RWPE2 (cell line): ENCODE data around the gene SLC5A12.

Source experiments
- ATAC-seq: fragments of 200-7000 bp; cut with Tn5 transposase; 3 replicates; pipeline ENCODE4 v1.9.1; 2021; ENCODE audit warnings: low read depth
- DNase-seq: peaks from one replicate; pipeline ENCODE4 v3.0.0-alpha.2; 2020; ENCODE audit warnings: low spot score
- H3K27ac ChIP-seq: fragments of 450-650 bp; 2 replicates; pipeline ENCODE4 v1.5.1; 2017; ENCODE audit warnings: mild to moderate bottlenecking; ENCODE audit not compliant: poor library complexity, severe bottlenecking
- H3K27me3 ChIP-seq: fragments of 250-450 bp; sonication (Bioruptor Pico); 2 replicates; pipeline ENCODE4 v1.5.1; 2021; ENCODE audit warnings: mild to moderate bottlenecking, moderate library complexity; ENCODE audit not compliant: insufficient read depth, poor library complexity, severe bottlenecking
- H3K36me3 ChIP-seq: fragments of 250-450 bp; sonication (Bioruptor Pico); 2 replicates; pipeline ENCODE4 v1.5.1; 2020; ENCODE audit warnings: low read depth, mild to moderate bottlenecking, moderate library complexity
- H3K4me1 ChIP-seq: fragments of 250-450 bp; sonication (Bioruptor Pico); 2 replicates; pipeline ENCODE4 v1.5.1; 2021; ENCODE audit warnings: mild to moderate bottlenecking, moderate library complexity; ENCODE audit not compliant: insufficient read depth, poor library complexity, severe bottlenecking
- H3K4me3 ChIP-seq: fragments of 250-450 bp; sonication (Bioruptor Pico); 2 replicates; pipeline ENCODE4 v1.5.1; 2021; ENCODE audit warnings: mild to moderate bottlenecking, moderate library complexity; ENCODE audit not compliant: severe bottlenecking
- H3K9me3 ChIP-seq: fragments of 250-450 bp; sonication (Bioruptor Pico); 2 replicates; pipeline ENCODE4 v1.5.1; 2021; ENCODE audit warnings: mild to moderate bottlenecking, moderate library complexity; ENCODE audit not compliant: severe bottlenecking
- CTCF ChIP-seq: fragments of 450-650 bp; IDR thresholded peaks from one replicate; pipeline ENCODE4 v1.5.1; 2017; ENCODE audit warnings: mild to moderate bottlenecking, moderate library complexity; ENCODE audit not compliant: poor library complexity, severe bottlenecking

Gene SLC5A12

GRCh38 chr11:26688701-26689100 is 33.2 kb downstream of the SLC5A12 start:
- no peak for ATAC-seq
- Histone ChIP-seq H3K4me1 (no peaks in the 10 kb centered on the region), H3K27ac (no peak overlapping the region), H3K4me3 (no peak overlapping the region), H3K27me3 (no peaks in the 10 kb centered on the region), H3K36me3 (no peaks in the 10 kb centered on the region), H3K9me3 (no peaks in the 10 kb centered on the region)
- no peak for TF ChIP-seq CTCF
- no peak for DNase-seq

GRCh38 chr11:26687351-26687750 is 34.5 kb downstream of the SLC5A12 start:
- ATAC-seq = no peak
- no peak for TF ChIP-seq CTCF
- no peaks in the 10 kb centered on the region for H3K4me1 ChIP-seq
- no peaks in the 10 kb centered on the region for H3K27me3 ChIP-seq
- no peak for DNase-seq
- no peaks in the 10 kb centered on the region for H3K9me3 ChIP-seq
- no peak overlapping the region for H3K27ac ChIP-seq
- H3K36me3 ChIP-seq = no peaks in the 10 kb centered on the region
- no peak overlapping the region for H3K4me3 ChIP-seq

- Histone ChIP-seq H3K36me3 (no peaks in the 10 kb centered on the region), H3K9me3 (no peaks in the 10 kb centered on the region), H3K27me3 (no peaks in the 10 kb centered on the region), H3K4me3 (no peak overlapping the region), H3K27ac (peak overlapping the region; percentile 26), H3K4me1 (peaks cover 8% of the 10 kb centered on the region)
- ATAC-seq = peak; percentile 66
- no peak for DNase-seq
- TF ChIP-seq CTCF = no peak
Observed at GRCh38 chr11:26677566-26677965, 44.3 kb downstream of the SLC5A12 start.

DNA sequence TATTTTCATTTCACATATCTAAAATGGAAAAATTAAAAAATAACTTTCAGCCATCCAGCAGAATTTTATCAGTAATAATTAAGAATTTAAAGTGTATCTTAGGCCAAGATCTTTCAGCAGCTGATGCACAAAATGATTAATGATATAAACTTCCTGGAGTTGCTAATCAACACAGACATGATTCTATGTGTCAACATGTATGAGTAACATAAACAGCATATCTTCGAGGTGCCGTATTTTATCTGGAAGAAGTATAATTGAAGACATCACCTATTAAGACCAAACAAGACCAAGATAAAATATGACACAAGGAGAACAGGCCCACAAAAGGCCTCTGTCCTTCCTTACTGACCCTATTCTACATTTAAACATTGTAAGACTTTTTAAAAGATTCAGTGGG is 45.2 kb downstream of the SLC5A12 start:
- ATAC-seq (0 out of 3 replicates have a peak, but pooled peaks have one; percentile 23), DNase-seq (no peak)
- no peak for TF ChIP-seq CTCF
- no peak overlapping the region for H3K4me3 ChIP-seq
- H3K9me3 ChIP-seq = no peaks in the 10 kb centered on the region
- H3K27me3 ChIP-seq = no peaks in the 10 kb centered on the region
- H3K27ac ChIP-seq = peak overlapping the region; percentile 26
- no peaks in the 10 kb centered on the region for H3K36me3 ChIP-seq
- H3K4me1 ChIP-seq = peaks cover 8% of the 10 kb centered on the region

DNA sequence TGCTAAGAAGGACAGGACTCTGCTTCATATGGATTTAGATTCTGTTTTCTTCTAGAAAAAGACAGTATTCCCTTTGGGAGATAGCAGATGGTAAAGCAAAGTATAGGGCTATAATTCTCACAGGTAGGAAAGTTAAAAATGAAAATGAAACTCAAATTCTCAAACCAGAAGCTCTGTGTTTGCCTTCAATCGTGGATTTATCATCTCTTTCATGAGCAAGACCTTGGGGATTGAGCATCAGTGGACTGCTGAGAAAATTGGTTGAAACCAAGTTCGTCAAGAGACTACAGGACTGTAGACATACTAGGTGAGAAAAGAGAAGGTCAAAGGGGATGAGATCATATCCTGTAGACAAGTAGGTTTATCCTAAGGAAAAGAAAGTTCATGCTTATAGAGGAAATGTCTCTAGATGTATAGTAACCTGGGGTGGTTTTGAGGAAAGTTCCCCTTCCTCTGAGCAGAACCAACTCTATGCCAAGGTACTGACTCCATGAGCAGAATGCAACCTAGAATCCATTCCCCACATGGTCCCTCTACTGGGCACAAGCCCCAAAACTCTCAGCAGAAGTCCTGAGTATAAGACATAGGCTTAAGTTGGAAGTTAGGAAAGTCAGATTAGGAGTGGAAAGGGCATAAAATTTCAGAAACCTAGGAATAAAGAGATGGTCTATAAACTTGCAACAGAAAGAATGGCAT is 46.5 kb downstream of the SLC5A12 start:
- Histone ChIP-seq H3K4me3 (no peak overlapping the region), H3K27me3 (no peaks in the 10 kb centered on the region), H3K36me3 (no peaks in the 10 kb centered on the region), H3K27ac (no peak overlapping the region), H3K4me1 (peaks cover 8% of the 10 kb centered on the region), H3K9me3 (no peaks in the 10 kb centered on the region)
- DNase-seq (no peak), ATAC-seq (no peak)
- TF ChIP-seq CTCF = no peak
